HG02610 (cell line): ENCODE data around the gene MUC12.
"Not testable (repeated sequence)": the region's sequence is repeated elsewhere in the genome, so short reads cannot be mapped to it uniquely, and the experiment has no call there.

ENCODE experiments used
- ATAC-seq: cut with Tn5 transposase; IDR thresholded peaks from one replicate; pipeline ENCODE4 v1.9.1; 2021; ENCODE audit warnings: mild to moderate bottlenecking, moderate library complexity; ENCODE audit not compliant: unreplicated experiment

MUC12 gene

GRCh38 chr7:101058355-101058754 is 89.0 kb downstream of the MUC12 start:
- ATAC-seq: no peak

- no peak for ATAC-seq
These were observed 90.2 kb downstream of the MUC12 start for GRCh38 chr7:101059620-101059942.

GRCh38 chr7:101060992-101061391 is 91.6 kb downstream of the MUC12 start:
- no peak for ATAC-seq

- ATAC-seq: not testable (repeated sequence)
These were observed 94.8 kb downstream of the MUC12 start for GRCh38 chr7:101064176-101064550.

- not testable (repeated sequence) for ATAC-seq
These were observed 95.8 kb downstream of the MUC12 start for GRCh38 chr7:101065162-101065561.

- ATAC-seq: no peak
These were observed 96.9 kb downstream of the MUC12 start for GRCh38 chr7:101066141-101066832.

GRCh38 chr7:101066833-101067177 is 97.4 kb downstream of the MUC12 start:
- ATAC-seq: no peak

GRCh38 chr7:101068401-101068800 is 99.0 kb downstream of the MUC12 start:
- ATAC-seq: no peak
